ENCODE data around the gene HVCN1.

Gene HVCN1

GRCh38 chr12:110698171-110698902 lies 9.4 kb upstream of the HVCN1 start:
- peak; percentile 20 for DNase-seq

- no peak for DNase-seq
Observed at GRCh38 chr12:110697236-110697635, 8.3 kb upstream of the HVCN1 start.

- DNase-seq, result no peak
Observed at GRCh38 chr12:110696283-110696682, 7.4 kb upstream of the HVCN1 start.

GRCh38 chr12:110694330-110694901 lies 5.5 kb upstream of the HVCN1 start:
- no peak for DNase-seq

- no peak for DNase-seq
Observed at GRCh38 chr12:110693731-110694130, 4.8 kb upstream of the HVCN1 start.

- DNase-seq, result no peak
Observed at GRCh38 chr12:110690127-110690430, 1.2 kb upstream of the HVCN1 start.

GRCh38 chr12:110689281-110690126 lies 589 bp upstream of the HVCN1 start:
- no peak for DNase-seq

- no peak for DNase-seq
Observed at GRCh38 chr12:110687396-110688169, 1.3 kb downstream of the HVCN1 start.

GRCh38 chr12:110686294-110686903 lies 2.5 kb downstream of the HVCN1 start:
- no peak for DNase-seq

- DNase-seq, result no peak
Observed at GRCh38 chr12:110684312-110684836, 4.5 kb downstream of the HVCN1 start.

GRCh38 chr12:110683888-110684287 lies 5.0 kb downstream of the HVCN1 start:
- DNase-seq, result no peak

- no peak for DNase-seq
Observed at GRCh38 chr12:110680032-110680431, 8.9 kb downstream of the HVCN1 start.

- no peak for DNase-seq
Observed at GRCh38 chr12:110679201-110679600, 9.7 kb downstream of the HVCN1 start.

GRCh38 chr12:110677982-110678381 lies 10.9 kb downstream of the HVCN1 start:
- DNase-seq, result no peak

GRCh38 chr12:110677206-110677911 lies 11.6 kb downstream of the HVCN1 start:
- DNase-seq, result no peak

- no peak for DNase-seq
Observed at GRCh38 chr12:110676171-110676570, 12.7 kb downstream of the HVCN1 start.

- no peak for DNase-seq
Observed at GRCh38 chr12:110670161-110670701, 18.7 kb downstream of the HVCN1 start.

GRCh38 chr12:110669193-110669502 lies 19.8 kb downstream of the HVCN1 start:
- no peak for DNase-seq

- DNase-seq, result no peak
Observed at GRCh38 chr12:110668480-110669192, 20.3 kb downstream of the HVCN1 start.

GRCh38 chr12:110667671-110668070 lies 21.2 kb downstream of the HVCN1 start:
- no peak for DNase-seq

GRCh38 chr12:110666892-110667291 lies 22.0 kb downstream of the HVCN1 start:
- no peak for DNase-seq

Measured in NCI-H345 (cell line).